ENCODE results near the gene GUSB. TPM values are rescaled to one million over a fixed set of nuclear protein-coding genes. Genes with fewer than 3 reads are reported as not detected.

Gene GUSB
- total RNA-seq, 1 experiment from 2014 or later = 62.0 TPM

DNA sequence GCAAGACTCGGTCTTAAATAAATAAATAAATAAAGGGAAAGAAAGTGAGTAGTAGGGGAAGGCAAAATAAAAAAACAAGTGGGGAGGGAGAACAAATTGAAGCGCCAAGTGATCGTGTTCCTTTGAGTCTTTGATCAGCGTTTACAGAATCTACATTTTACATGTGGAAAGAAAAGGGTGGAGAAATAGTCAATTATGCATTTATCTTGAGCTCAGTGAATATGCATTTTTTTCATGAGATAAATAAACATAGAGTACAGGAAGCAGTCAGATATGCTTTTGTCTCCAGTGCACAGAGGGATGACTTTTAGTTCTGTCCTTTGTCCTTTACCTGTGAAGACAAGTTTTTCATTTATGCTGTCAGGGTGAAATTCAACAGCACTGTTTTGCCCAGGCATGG is 6.1 kb upstream of the GUSB start:
- Histone ChIP-seq H2BK12ac (ENCODE audit: insufficient read length, low read depth, low read length) (no peak overlapping the region), H3K9ac (ENCODE audit: extremely low read depth, insufficient read length, low read length) (no peak overlapping the region), H3K4me2 (ENCODE audit: insufficient read depth, insufficient read length, low read length) (no peak overlapping the region), H3K23me2 (ENCODE audit: insufficient read length, low read depth, low read length, poor library complexity, severe bottlenecking) (no peaks in the 10 kb centered on the region), H2BK5ac (ENCODE audit: insufficient read length, low read length) (no peak overlapping the region), H3K4me1 (ENCODE audit: insufficient read depth, low read length) (no peaks in the 10 kb centered on the region), H4K20me1 (ENCODE audit: control insufficient read depth, insufficient read depth, insufficient read length) (no peaks in the 10 kb centered on the region), H3T11ph (ENCODE audit: low read length) (no peak overlapping the region), H2AK5ac (ENCODE audit: insufficient read length, low read length) (no peak overlapping the region), H3K79me1 (ENCODE audit: insufficient read depth, low read depth, low read length, poor library complexity, severe bottlenecking) (no peaks in the 10 kb centered on the region), H3K23ac (ENCODE audit: insufficient read length, low read depth, low read length) (no peak overlapping the region), H3K27me3 (ENCODE audit: insufficient read depth, low read length) (no peaks in the 10 kb centered on the region), H3K79me2 (ENCODE audit: insufficient read depth, low read length) (no peaks in the 10 kb centered on the region), H2AFZ (ENCODE audit: low read length) (no peak overlapping the region), H3K14ac (ENCODE audit: insufficient read depth, low read length) (no peak overlapping the region), H3K9me3 (ENCODE audit: control insufficient read depth, low read depth, low read length) (no peaks in the 10 kb centered on the region), H4K5ac (ENCODE audit: insufficient read length, low read depth, low read length) (no peak overlapping the region), H3K56ac (ENCODE audit: insufficient read length, low read depth, low read length) (no peak overlapping the region), H2BK15ac (ENCODE audit: low read depth, low read length) (no peak overlapping the region), H2BK120ac (ENCODE audit: low read depth, low read length, poor library complexity, severe bottlenecking) (no peak overlapping the region), H4K91ac (ENCODE audit: insufficient read length, low read depth, low read length) (no peak overlapping the region), H4K8ac (replicated peaks; ENCODE audit: insufficient read length, low read depth, low read length) (no peak overlapping the region), H3K4ac (ENCODE audit: low read depth, low read length) (no peak overlapping the region), H3K18ac (ENCODE audit: insufficient read length, low read depth, low read length) (no peak overlapping the region), H2BK20ac (ENCODE audit: low read depth, low read length, poor library complexity, severe bottlenecking) (no peak overlapping the region), H3K27ac (ENCODE audit: insufficient read length, low read depth, low read length) (no peak overlapping the region)
- H3K36me3 Mint-ChIP-seq (ENCODE audit: insufficient read depth in 1 of 3, low read depth in 3 of 3) = no peaks in the 10 kb centered on the region
- WGBS (ENCODE audit: extremely low coverage, insufficient read length, low lambda C conversion rate) = no CpG with 5 or more reads among the region's 4 CpGs
- H3K4me1 Mint-ChIP-seq = peaks cover 2% of the 10 kb centered on the region in 2 experiments; a peak in 3 of 4 replicates
- H3K27ac Mint-ChIP-seq = no peak overlapping the region; a peak in 1 of 7 replicates
- H3K27me3 Mint-ChIP-seq (ENCODE audit: low read depth) = no peaks in the 10 kb centered on the region; the same call in 1 of the 2 replicates
- H3K4me3 Mint-ChIP-seq = no peak overlapping the region
- DNase-seq = no peak
- no peaks in the 10 kb centered on the region for H3K9me3 Mint-ChIP-seq
- TF ChIP-seq, protein P1, sequence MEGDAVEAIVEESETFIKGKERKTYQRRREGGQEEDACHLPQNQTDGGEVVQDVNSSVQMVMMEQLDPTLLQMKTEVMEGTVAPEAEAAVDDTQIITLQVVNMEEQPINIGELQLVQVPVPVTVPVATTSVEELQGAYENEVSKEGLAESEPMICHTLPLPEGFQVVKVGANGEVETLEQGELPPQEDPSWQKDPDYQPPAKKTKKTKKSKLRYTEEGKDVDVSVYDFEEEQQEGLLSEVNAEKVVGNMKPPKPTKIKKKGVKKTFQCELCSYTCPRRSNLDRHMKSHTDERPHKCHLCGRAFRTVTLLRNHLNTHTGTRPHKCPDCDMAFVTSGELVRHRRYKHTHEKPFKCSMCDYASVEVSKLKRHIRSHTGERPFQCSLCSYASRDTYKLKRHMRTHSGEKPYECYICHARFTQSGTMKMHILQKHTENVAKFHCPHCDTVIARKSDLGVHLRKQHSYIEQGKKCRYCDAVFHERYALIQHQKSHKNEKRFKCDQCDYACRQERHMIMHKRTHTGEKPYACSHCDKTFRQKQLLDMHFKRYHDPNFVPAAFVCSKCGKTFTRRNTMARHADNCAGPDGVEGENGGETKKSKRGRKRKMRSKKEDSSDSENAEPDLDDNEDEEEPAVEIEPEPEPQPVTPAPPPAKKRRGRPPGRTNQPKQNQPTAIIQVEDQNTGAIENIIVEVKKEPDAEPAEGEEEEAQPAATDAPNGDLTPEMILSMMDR (conservative IDR thresholded peaks at IDR 0.05) = no peak
